GM19395 (cell line): ENCODE results near the gene MLH3.

Experiments used
- ATAC-seq: cut with Tn5 transposase; IDR thresholded peaks from one replicate; pipeline ENCODE4 v1.9.1; 2021; ENCODE audit warnings: mild to moderate bottlenecking, moderate library complexity; ENCODE audit not compliant: unreplicated experiment

MLH3 gene

DNA sequence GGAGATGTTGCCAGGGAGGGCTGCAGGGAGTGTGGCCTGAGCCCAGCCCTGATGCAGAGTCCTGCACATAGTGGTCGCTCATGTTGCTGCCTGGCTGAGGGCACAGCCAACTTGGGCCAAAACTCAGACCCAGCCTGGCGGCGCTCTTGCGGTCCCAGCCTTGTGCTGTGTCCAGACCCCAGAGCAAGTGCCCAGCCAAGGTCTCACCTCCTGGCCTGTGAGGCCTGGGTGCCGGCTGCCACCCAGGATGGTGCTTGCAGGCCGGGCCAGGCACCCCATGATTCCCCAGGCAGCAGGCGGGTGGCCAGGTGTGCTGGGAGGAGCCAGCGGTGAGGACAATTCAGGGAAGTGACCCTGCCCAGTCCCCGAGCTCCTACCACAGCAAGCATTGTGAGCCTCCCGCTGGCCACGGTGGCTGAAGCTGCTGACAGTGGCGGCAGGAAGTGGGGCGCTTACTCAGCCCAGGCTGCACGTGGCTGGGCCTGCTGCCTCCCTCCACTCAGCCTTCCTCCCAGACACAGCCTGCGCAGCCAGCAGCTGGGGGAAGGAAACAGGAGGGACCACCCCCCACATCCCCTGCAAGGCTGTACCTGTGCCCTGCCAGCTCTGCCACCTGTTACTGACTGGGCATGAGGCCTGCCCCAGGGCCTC is 78.1 kb downstream of the MLH3 start:
- ATAC-seq, result no peak

- no peak for ATAC-seq
Measured at GRCh38 chr14:74968811-74969210, 82.5 kb downstream of the MLH3 start.

DNA sequence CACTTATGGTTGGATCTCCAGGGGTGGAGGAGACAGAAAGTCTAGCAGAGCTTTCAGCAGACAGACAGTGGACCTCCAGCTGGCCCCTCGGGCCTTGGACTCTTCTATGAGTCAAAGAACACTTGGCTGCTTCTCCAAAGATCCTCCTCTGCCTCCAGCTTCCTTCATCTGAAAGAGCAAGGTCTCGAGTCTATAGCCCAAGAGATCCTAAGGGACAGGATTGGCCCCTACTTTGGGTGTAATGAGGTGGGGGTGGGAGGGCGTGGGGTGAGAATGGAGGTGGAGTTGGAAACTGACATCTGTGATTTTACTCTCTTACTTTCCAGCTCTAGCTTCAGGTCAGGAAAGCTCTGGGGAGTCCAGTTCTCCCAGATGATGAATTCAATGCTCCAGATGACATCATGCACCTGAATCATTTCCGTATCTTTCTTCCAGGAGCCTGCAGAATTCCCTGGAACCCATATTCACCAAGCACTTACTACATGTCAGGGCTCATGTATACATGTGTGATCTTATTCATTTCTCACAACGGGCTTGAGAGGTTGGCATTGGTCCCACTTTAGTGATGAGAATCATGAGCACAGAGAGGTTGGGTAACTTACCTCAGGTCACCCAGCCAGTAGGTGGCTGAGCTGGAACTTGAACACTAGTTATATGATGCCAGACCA is 85.6 kb downstream of the MLH3 start:
- no peak for ATAC-seq

DNA sequence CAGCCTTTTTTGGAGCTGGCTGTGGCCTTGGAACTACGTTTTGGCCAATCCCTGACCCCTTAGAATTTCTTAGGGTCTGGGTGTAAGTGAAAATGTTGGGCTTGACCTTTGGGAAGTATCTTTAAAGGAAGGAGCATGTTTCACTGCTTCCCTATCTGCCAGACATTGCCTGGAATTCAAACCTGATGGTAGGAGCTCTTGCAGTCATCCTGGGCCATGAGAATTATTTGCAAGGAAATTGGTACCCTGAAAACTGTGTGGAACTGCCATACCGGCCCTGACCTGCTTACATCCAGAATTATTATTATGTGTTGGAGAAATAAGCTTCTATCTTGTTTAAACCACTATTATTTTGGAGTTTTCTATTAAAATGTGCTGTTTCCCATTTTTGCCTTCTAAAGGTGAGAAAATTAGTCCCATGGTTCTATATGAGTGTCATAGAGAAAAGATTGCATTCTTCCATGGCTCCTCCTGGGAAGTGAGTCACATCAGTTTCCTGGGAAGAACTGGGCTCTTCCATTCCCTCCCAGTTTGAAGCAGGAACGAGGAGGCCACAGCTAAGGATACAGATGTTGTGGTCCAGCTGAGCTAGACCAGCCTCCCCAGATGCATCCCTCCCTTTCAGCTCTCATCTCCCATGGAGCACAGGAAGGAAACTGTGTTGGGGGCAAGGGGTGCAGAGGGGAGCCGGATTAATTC is 86.3 kb downstream of the MLH3 start:
- ATAC-seq, result no peak
